Keratinocyte (primary cell): ENCODE data around the gene SULT1A1.

Experiments used
- CTCF ChIP-seq, 3 experiments: IDR thresholded peaks in 1 of 3; conservative IDR thresholded peaks in 1 of 3; optimal IDR thresholded peaks in 1 of 3; 2 replicates in 2 of 3; 3 replicates in 1 of 3; pipeline versions ENCODE3 to v1.5.1; 2011; ENCODE audit warnings: low read length in 3 of 3, mild to moderate bottlenecking in 3 of 3, moderate library complexity in 2 of 3, control low read depth in 1 of 3, inconsistent platforms in 1 of 3; ENCODE audit not compliant: insufficient read depth in 2 of 3; ENCODE audit errors: extremely low read depth in 1 of 3
- EZH2 ChIP-seq: IDR thresholded peaks from one replicate; pipeline ENCODE4 v1.6.1; 2012; ENCODE audit warnings: inconsistent platforms, mild to moderate bottlenecking, low read length, moderate library complexity

- TF ChIP-seq CTCF (optimal IDR thresholded peaks at IDR 0.05 in 1 of 3, IDR thresholded peaks at IDR 0.05 in 1 of 3, conservative IDR thresholded peaks at IDR 0.05 in 1 of 3; ENCODE audit: extremely low read depth in 1 of 3, insufficient read depth in 2 of 3, low read length in 3 of 3) (no peak), EZH2 (no peak)
These were observed 23.4 kb downstream of the SULT1A1 start for GRCh38 chr16:28586466-28586865.
